H1 (cell line): ENCODE measurements around the gene CD48. TPM values are rescaled to one million over a fixed set of nuclear protein-coding genes. Genes with fewer than 3 reads are reported as not detected.

Experiments
- CTCF ChIA-PET: fragments of 300-600 bp; sonication (Branson Sonifier 250); formaldehyde crosslinking; loops from one replicate; lab custom pipeline; 2021; ENCODE audit not compliant: partially characterized antibody; lab: Charles Lee
- POLR2A ChIA-PET: fragments of 300-600 bp; sonication (Branson Sonifier 250); formaldehyde crosslinking; loops from one replicate; lab custom pipeline; 2021; ENCODE audit warnings: inconsistent platforms; ENCODE audit not compliant: partially characterized antibody; lab: Charles Lee
- DNase-seq, 2 experiments: peaks; one replicate each; pipeline versions ENCODE4 v3.0.0 to v3.0.0-alpha.2; 2010 to 2022; ENCODE audit warnings: low spot score in 2 of 2, low read depth in 1 of 2, mixed read lengths in 1 of 2
- FAIRE-seq: peaks from 2 replicates; lab custom pipeline; 2011; peaks lifted over from hg19 to GRCh38; lab: Jason Lieb, UNC
- H2AFZ ChIP-seq: 2 replicates; pipeline ENCODE4 v1.8.1; 2012; ENCODE audit warnings: low read length, inconsistent platforms
- H2AK5ac ChIP-seq: 2 replicates; pipeline ENCODE4 v1.6.1; 2013; ENCODE audit warnings: low read depth, low read length
- H2BK120ac ChIP-seq: replicated peaks from 2 replicates; pipeline ENCODE3; 2013; ENCODE audit warnings: low read depth, low read length, inconsistent platforms
- H2BK12ac ChIP-seq: 2 replicates; pipeline ENCODE4 v1.6.1; 2013; ENCODE audit warnings: low read depth, low read length
- H2BK15ac ChIP-seq: 2 replicates; pipeline ENCODE4 v1.6.1; 2013; ENCODE audit warnings: low read length
- H2BK20ac ChIP-seq: 2 replicates; pipeline ENCODE4 v1.6.1; 2013; ENCODE audit warnings: low read length
- H2BK5ac ChIP-seq: 2 replicates; pipeline ENCODE4 v1.6.1; 2013; ENCODE audit warnings: low read depth, low read length
- H3K14ac ChIP-seq: 2 replicates; pipeline ENCODE4 v1.6.1; 2013; ENCODE audit warnings: inconsistent platforms; ENCODE audit not compliant: insufficient read length
- H3K18ac ChIP-seq: 2 replicates; pipeline ENCODE4 v1.6.1; 2013; ENCODE audit warnings: low read length; ENCODE audit errors: extremely low read depth
- H3K23ac ChIP-seq: 2 replicates; pipeline ENCODE4 v1.6.1; 2013; ENCODE audit warnings: inconsistent platforms; ENCODE audit not compliant: insufficient read length
- H3K23me2 ChIP-seq: 2 replicates; pipeline ENCODE4 v1.6.1; 2013; ENCODE audit warnings: low read depth, low read length
- H3K27ac ChIP-seq: 2 replicates; pipeline ENCODE4 v1.6.1; 2011; ENCODE audit warnings: low read depth, low read length, inconsistent platforms
- H3K27me3 ChIP-seq, 4 experiments: replicated peaks in 1 of 4; 1 replicate in 1 of 4; 2 replicates in 3 of 4; pipeline versions ENCODE4 v1.6.1 to v1.8.1; 2011 to 2013; ENCODE audit warnings: low read length in 3 of 4, mild to moderate bottlenecking in 3 of 4, inconsistent platforms in 2 of 4, mixed read lengths in 2 of 4, moderate library complexity in 1 of 4; ENCODE audit not compliant: control insufficient read depth in 3 of 4, insufficient read depth in 3 of 4; ENCODE audit errors: extremely low read depth in 1 of 4
- H3K36me3 ChIP-seq, 4 experiments: 2 replicates each; pipeline versions ENCODE4 v1.6.1 to v1.8.1; 2011 to 2013; ENCODE audit warnings: mild to moderate bottlenecking in 4 of 4, low read length in 3 of 4, moderate library complexity in 2 of 4, control low read depth in 1 of 4, inconsistent platforms in 1 of 4; ENCODE audit not compliant: insufficient read depth in 4 of 4, control insufficient read depth in 2 of 4
- H3K4ac ChIP-seq: replicated peaks from 2 replicates; pipeline ENCODE3; 2013; ENCODE audit warnings: low read length, low read depth, mixed read lengths, inconsistent platforms; ENCODE audit not compliant: insufficient read length
- H3K4me1 ChIP-seq, 4 experiments: replicated peaks in 1 of 4; 1 replicate in 1 of 4; 2 replicates in 3 of 4; pipeline versions ENCODE4 v1.6.1 to v1.8.1; 2011 to 2013; ENCODE audit warnings: low read length in 3 of 4, inconsistent platforms in 2 of 4, mixed read lengths in 1 of 4; ENCODE audit not compliant: insufficient read depth in 4 of 4, control insufficient read depth in 3 of 4
- H3K4me2 ChIP-seq, 2 experiments: 2 replicates each; pipeline versions ENCODE4 v1.6.1 to v1.8.1; 2011 to 2013; ENCODE audit warnings: low read depth in 2 of 2, low read length in 2 of 2, control low read depth in 1 of 2, inconsistent platforms in 1 of 2, mild to moderate bottlenecking in 1 of 2; ENCODE audit not compliant: insufficient read depth in 1 of 2
- H3K4me3 ChIP-seq, 4 experiments: fragments of 200-600, 300-600 bp in 1 of 4; sonication (generic), shearing (Covaris generic), sonication (Bioruptor Twin) in 1 of 4; 2 replicates each; pipeline versions ENCODE4 v1.5.1 to v1.8.1; 2011 to 2016; ENCODE audit warnings: low read length in 4 of 4, low read depth in 3 of 4, control low read depth in 2 of 4, inconsistent platforms in 2 of 4, mild to moderate bottlenecking in 2 of 4, mixed read lengths in 1 of 4, moderate library complexity in 1 of 4; ENCODE audit not compliant: insufficient read depth in 2 of 4; ENCODE audit errors: extremely low read depth in 1 of 4
- H3K56ac ChIP-seq: replicated peaks from 2 replicates; pipeline ENCODE3; 2013; ENCODE audit warnings: low read depth, mild to moderate bottlenecking, mixed read lengths, low read length, inconsistent platforms; ENCODE audit not compliant: insufficient read length
- H3K79me1 ChIP-seq: 2 replicates; pipeline ENCODE4 v1.6.1; 2013; ENCODE audit warnings: low read depth, low read length, control low read depth
- H3K79me2 ChIP-seq, 2 experiments: 2 replicates each; pipeline versions ENCODE4 v1.6.1 to v1.8.1; 2012 to 2013; ENCODE audit warnings: low read length in 2 of 2, mild to moderate bottlenecking in 2 of 2, inconsistent platforms in 1 of 2; ENCODE audit not compliant: insufficient read depth in 2 of 2, control insufficient read depth in 1 of 2
- H3K9ac ChIP-seq, 4 experiments: replicated peaks in 1 of 4; 1 replicate in 1 of 4; 2 replicates in 3 of 4; pipeline versions ENCODE4 v1.6.1 to v1.8.1; 2011 to 2013; ENCODE audit warnings: low read depth in 3 of 4, low read length in 3 of 4, control low read depth in 2 of 4, mild to moderate bottlenecking in 2 of 4, moderate library complexity in 2 of 4, inconsistent platforms in 1 of 4; ENCODE audit errors: extremely low read depth in 1 of 4
- H3K9me3 ChIP-seq, 2 experiments: 2 replicates each; pipeline versions ENCODE4 v1.6.1 to v1.8.1; 2012 to 2013; ENCODE audit warnings: mild to moderate bottlenecking in 2 of 2, moderate library complexity in 2 of 2, control low read depth in 1 of 2, inconsistent platforms in 1 of 2, low read depth in 1 of 2, low read length in 1 of 2, mixed read lengths in 1 of 2; ENCODE audit not compliant: insufficient read depth in 2 of 2
- H4K20me1 ChIP-seq, 2 experiments: replicated peaks in 1 of 2; 2 replicates each; pipeline versions ENCODE3 to v1.8.1; 2011 to 2013; ENCODE audit warnings: inconsistent platforms in 2 of 2, low read length in 2 of 2, mild to moderate bottlenecking in 1 of 2; ENCODE audit not compliant: insufficient read depth in 2 of 2, control insufficient read depth in 1 of 2
- H4K5ac ChIP-seq: 2 replicates; pipeline ENCODE4 v1.6.1; 2013; ENCODE audit warnings: low read length, low read depth, mixed read lengths, inconsistent platforms; ENCODE audit not compliant: insufficient read length
- H4K8ac ChIP-seq: 2 replicates; pipeline ENCODE4 v1.8.0; 2013; ENCODE audit warnings: mild to moderate bottlenecking, moderate library complexity, low read length, inconsistent platforms; ENCODE audit not compliant: insufficient read depth; ENCODE audit errors: extremely low read depth
- H4K91ac ChIP-seq: replicated peaks from 2 replicates; pipeline ENCODE3; 2013; ENCODE audit warnings: low read length, mixed read lengths, inconsistent platforms; ENCODE audit not compliant: insufficient read length
- CHD2 ChIP-seq: IDR thresholded peaks from 2 replicates; pipeline ENCODE4 v1.6.1; 2012; ENCODE audit warnings: low read length, improper control_type of control experiment
- CREB1 ChIP-seq: IDR thresholded peaks from 2 replicates; pipeline ENCODE4 v1.6.1; 2012; ENCODE audit warnings: inconsistent platforms
- EP300 ChIP-seq, 2 experiments: IDR thresholded peaks; 1 replicate in 1 of 2; 2 replicates in 1 of 2; pipeline ENCODE4 v1.6.1; 2011 to 2012; ENCODE audit warnings: low read depth in 2 of 2, low read length in 2 of 2, mild to moderate bottlenecking in 2 of 2, borderline replicate concordance in 1 of 2, inconsistent platforms in 1 of 2, moderate library complexity in 1 of 2
- TBP ChIP-seq: IDR thresholded peaks from 2 replicates; pipeline ENCODE4 v1.6.1; 2011; ENCODE audit warnings: low read depth, low read length, improper control_type of control experiment
- WGBS, 2 experiments: shearing (Covaris generic) in 1 of 2; methylation state at CpG; one replicate each; pipeline versions ENCODE4 v1.1.6 to v1.1.7; 2013 to 2015; ENCODE audit warnings: low lambda C conversion rate in 2 of 2, mixed read lengths in 2 of 2, inconsistent platforms in 1 of 2, low coverage in 1 of 2, missing lambda C conversion rate in 1 of 2; ENCODE audit not compliant: insufficient replicate concordance in 2 of 2, insufficient coverage in 1 of 2, insufficient read length in 1 of 2; ENCODE audit errors: extremely low coverage in 1 of 2, missing lambda C conversion rate in 1 of 2; 5-methylcytosine and 5-hydroxymethylcytosine counted together
- polyA plus RNA-seq, 7 experiments: library from polyadenylated mRNA; depleted of rRNA in 3 of 7; stranded (reverse) in 5 of 7; unstranded in 2 of 7; fragments of >200 nt in 5 of 7; fragments of 200-250 nt in 2 of 7; gene quantifications; 1 replicate in 5 of 7; 2 replicates in 1 of 7; 4 replicates in 1 of 7; pipeline versions ENCODE4 v1.2.1 to v1.2.3, GENCODE V29; 2011 to 2013; ENCODE audit warnings: missing spikeins in 2 of 7, mixed read lengths in 2 of 7
- total RNA-seq: library from RNA; stranded (reverse); fragmentation: NEBNext Ultra II Directional; extraction: Animal tissue kit (Norgen Biotek cat#: 25700); gene quantifications from 2 replicates; pipeline ENCODE4 v1.2.1, GENCODE V29; 2021

CD48 gene
- total and polyA plus RNA-seq, 2 of the 8 experiments (the other 6 are each of a cell fraction or from before 2014, with no cell fraction given) = 0.08 TPM; not detected in 1

- WGBS, 2 experiments = 93% methylated on average over 2 of the region's 2 CpGs; no CpG with 5 or more reads in 1 of the 2 experiments
- no peak overlapping the region for H2BK5ac ChIP-seq
- H3K23ac ChIP-seq = no peak overlapping the region
- no peak overlapping the region for H2AFZ ChIP-seq
- H3K9me3 ChIP-seq = no peaks in the 10 kb centered on the region
- peaks cover 0 to 3% (median 0%) of the 10 kb centered on the region in 4 experiments; a peak in 1 of 7 replicates for H3K4me1 ChIP-seq
- H3K27ac ChIP-seq = no peak overlapping the region
- no peak overlapping the region for H3K14ac ChIP-seq
- no peak overlapping the region for H3K4me2 ChIP-seq
- H3K23me2 ChIP-seq = no peaks in the 10 kb centered on the region
- ChIA-PET CTCF (interaction anchor here (0.6 to 1.2 kb wide), 5 partner anchors 10 to 174 kb away, joined by 3 to 6 read pairs (median 4); no protein-coding TSS in a partner anchor), POLR2A (no interaction called here)
- DNase-seq = no peak
- no peak overlapping the region for H2BK15ac ChIP-seq
- no peaks in the 10 kb centered on the region for H4K20me1 ChIP-seq
- H2BK120ac ChIP-seq = no peak overlapping the region
- H3K27me3 ChIP-seq = no peaks in the 10 kb centered on the region
- H2BK12ac ChIP-seq = no peak overlapping the region
- no peak overlapping the region for H2AK5ac ChIP-seq
- H3K9ac ChIP-seq = no peak overlapping the region
- H4K91ac ChIP-seq = no peak overlapping the region
- H4K8ac ChIP-seq = no peak overlapping the region
- no peaks in the 10 kb centered on the region for H3K79me1 ChIP-seq
- no peak overlapping the region for H2BK20ac ChIP-seq
- H3K4ac ChIP-seq = no peak overlapping the region
- no peaks in the 10 kb centered on the region for H3K79me2 ChIP-seq
- no peak for TF ChIP-seq EP300 (IDR thresholded peaks at IDR 0.05; ENCODE audit: borderline replicate concordance in 1 of 2, low read depth in 2 of 2, low read length in 2 of 2)
- TF ChIP-seq CHD2 = no peak
- no peak for TF ChIP-seq TBP
- no peak for TF ChIP-seq CREB1
- H3K36me3 ChIP-seq = no peaks in the 10 kb centered on the region
- H4K5ac ChIP-seq = no peak overlapping the region
- H3K18ac ChIP-seq = no peak overlapping the region
- H3K4me3 ChIP-seq = no peak overlapping the region
- no peak overlapping the region for H3K56ac ChIP-seq
- no peak for FAIRE-seq
Observed at GRCh38 chr1:160640359-160641123, 71.1 kb downstream of the CD48 start.
